ENCODE data around the gene AVEN.

DNA sequence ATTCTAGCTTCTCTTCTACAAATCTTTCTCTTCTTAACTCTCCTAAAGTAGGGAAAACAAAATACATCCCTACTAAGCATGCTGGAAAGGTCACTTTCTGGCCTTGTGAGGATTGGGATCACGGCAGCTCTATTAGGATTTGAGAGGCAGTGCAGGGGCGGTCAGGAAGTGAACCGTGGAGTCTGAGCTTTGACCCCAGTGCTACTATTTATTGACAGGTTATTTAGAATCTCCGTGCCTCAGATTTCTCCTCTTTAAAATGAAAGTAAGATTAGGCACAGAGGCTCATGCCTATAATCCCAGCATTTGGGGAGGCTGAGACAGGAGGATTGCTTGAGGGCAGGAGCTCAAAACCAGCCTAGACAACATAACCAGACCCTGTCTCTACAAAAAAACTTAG is 112.7 kb downstream of the AVEN start:
- TF ChIP-seq TARDBP (IDR thresholded peaks at IDR 0.05) (no peak), LEF1 (IDR thresholded peaks at IDR 0.05; ENCODE audit: borderline replicate concordance) (no peak), SP1 (IDR thresholded peaks at IDR 0.05) (no peak), BHLHE40 (IDR thresholded peaks at IDR 0.05; ENCODE audit: borderline replicate concordance) (no peak), FOXK2 (IDR thresholded peaks at IDR 0.05) (no peak), ELF4 (IDR thresholded peaks at IDR 0.05) (no peak), FOXA1 (IDR thresholded peaks at IDR 0.05) (no peak), ARNT (IDR thresholded peaks at IDR 0.05) (no peak), SUZ12 (IDR thresholded peaks at IDR 0.05) (no peak), L3MBTL2 (conservative IDR thresholded peaks at IDR 0.05) (no peak), ZNF384 (IDR thresholded peaks at IDR 0.05) (no peak), FOXM1 (IDR thresholded peaks at IDR 0.05; ENCODE audit: borderline replicate concordance) (no peak)
- TF ChIP-seq, protein P1, sequence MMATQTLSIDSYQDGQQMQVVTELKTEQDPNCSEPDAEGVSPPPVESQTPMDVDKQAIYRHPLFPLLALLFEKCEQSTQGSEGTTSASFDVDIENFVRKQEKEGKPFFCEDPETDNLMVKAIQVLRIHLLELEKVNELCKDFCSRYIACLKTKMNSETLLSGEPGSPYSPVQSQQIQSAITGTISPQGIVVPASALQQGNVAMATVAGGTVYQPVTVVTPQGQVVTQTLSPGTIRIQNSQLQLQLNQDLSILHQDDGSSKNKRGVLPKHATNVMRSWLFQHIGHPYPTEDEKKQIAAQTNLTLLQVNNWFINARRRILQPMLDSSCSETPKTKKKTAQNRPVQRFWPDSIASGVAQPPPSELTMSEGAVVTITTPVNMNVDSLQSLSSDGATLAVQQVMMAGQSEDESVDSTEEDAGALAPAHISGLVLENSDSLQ (IDR thresholded peaks at IDR 0.05): no peak
